GM19397 (cell line): ENCODE measurements around the gene TFF3.

Experiments
- ATAC-seq: cut with Tn5 transposase; IDR thresholded peaks from one replicate; pipeline ENCODE4 v1.9.1; 2021; ENCODE audit warnings: mild to moderate bottlenecking, moderate library complexity; ENCODE audit not compliant: unreplicated experiment

TFF3 gene

DNA sequence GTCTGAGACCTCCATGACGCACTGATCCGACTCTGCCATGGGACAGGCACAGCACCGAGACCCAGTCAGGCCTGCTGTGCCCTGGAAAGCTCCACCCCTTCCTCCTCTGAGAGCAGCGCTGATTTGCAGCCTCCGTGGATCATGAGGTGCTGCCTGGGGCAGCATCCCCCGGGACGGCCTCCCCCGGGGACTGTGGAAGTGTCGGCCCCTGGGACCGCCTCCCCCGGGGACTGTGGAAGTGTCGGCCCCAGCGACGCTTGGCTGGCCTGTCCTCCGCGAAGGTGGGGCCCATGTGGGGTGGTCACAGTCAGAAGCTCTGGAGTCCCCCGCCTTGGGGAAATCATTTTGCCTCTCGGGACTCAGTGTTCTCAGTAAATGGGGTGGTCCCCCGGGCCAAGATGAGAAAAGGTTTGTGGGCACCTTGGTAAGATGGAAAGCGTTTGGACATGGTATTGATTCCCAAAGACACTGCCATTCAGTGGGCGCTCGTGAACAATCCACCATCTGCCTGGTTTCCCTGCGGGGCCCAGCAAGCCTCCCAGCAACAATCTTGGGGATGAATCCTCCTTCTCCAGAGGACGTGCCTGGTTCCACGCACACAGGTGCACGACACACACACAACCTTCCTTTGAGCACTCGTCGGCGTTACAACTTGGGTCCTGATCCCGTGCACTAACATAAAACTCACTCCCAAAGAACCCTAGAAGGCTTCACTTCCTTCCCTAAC lies 32.6 kb upstream of the TFF3 start:
- no peak for ATAC-seq

DNA sequence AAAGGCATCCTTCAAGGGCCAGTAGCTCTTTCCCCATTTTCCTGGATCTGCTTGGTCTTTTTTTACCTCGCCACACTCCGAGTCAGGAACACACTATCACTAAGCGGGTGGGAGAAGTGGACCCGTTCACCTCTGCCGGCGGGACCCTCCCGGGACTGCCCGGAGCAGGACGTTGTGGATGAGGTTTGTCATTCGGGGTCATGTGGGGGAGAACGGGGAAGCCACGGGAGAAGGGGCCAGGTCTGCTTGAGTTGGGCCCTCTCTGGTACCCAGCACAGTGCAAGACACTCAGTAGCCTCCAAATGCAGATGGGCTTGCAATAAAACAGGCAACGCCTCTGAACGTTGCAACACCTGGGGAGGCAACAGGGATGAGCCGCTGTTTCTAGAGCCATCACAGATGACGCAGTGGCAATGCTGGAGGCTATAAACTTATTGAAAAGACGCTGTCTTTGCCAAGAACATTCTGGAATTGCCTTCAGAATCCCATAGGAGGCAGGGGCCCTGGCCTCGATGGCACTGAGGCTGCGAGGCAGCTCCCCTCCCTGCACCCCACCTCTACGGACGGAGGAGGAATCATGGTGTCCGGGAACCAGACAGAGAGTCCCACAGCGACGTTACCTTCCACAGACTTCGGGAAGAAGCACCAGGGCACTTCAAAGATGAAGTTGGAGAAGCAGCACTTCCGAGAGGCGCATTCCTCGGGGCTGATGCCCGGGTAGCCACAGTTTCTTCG lies 31.8 kb upstream of the TFF3 start:
- no peak for ATAC-seq

DNA sequence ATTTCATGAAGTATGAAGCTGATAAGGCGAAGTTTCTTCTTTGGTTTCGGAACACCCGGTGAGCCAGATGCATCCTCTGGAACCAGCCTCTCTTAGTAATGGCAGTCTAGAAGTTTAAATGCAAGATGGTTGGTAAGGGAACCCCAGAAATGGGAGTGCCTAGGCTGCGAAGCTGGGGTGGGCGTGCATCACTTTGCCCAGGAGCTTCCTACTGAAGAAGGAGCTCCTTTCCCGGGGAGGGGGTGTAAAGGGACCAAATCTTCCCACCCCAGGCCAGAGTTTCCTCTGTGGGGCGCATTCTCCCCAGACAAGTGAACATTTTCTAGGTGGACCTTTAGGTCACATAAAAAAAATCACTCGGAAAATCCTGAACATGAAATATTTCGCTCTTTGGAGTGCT lies 31.2 kb upstream of the TFF3 start:
- ATAC-seq = no peak

DNA sequence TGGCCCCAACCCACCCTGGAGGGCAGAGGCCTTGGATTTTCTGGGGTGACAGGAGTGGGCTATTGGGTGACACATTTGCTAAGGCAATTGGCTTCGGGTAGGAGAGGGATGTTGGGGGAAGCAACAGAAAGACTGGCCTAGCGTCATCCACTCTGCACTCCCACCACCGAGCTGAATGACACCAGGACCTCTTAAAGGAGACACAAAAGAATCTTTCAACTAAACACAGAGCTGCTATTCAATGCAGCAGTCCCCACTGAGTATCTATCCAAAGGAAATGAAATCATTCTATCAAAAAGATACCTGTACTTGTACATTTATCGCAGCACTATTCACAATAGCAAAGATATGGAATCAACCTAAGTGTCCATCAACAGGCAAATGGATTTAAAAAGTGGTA lies 29.4 kb upstream of the TFF3 start:
- ATAC-seq = no peak

DNA sequence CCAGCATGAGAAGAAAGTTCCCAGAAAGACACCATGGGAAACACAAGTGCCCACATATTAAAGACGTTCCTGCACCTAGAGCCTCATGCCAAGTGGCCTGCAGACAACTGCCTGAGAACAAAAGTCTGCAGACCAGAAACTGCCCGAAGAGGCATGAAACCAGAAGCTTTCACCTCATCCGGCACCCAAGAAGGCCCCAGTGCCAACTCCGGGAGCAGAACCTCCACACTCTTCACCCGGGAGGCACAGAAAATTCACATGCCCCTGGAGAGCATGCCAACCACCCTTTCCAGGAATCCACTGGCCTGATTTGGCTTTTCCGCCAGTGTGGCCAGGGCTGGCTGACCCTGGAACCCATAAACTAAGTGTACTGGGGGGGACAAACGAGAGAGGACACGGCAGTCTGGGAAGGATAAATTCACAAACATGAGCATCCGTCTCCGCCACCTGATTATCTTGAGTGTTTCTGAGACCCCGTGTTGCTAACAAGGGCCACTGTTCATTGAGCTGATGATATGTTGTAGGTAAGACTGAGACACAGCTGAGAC lies 28.8 kb upstream of the TFF3 start:
- ATAC-seq = no peak

DNA sequence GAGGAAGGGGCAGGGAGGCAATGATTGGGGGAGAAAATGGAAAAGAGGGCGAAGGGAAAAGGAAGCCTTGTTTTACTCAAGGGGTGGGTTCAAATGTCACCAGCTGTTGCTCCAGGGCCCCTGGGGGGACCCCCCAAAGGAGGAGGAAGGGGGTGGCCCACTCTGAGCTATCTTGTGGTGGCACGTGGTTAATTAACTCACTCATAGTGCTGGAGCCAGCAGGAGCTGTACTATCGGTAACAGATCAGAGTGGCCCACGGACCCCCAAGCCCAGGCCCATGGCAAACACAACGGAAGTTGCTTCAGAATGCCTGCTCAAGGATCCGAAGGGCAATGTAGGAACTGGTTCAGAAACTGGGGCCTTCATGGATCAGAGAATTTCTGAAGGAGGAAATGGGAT lies 28.3 kb upstream of the TFF3 start:
- ATAC-seq = no peak

DNA sequence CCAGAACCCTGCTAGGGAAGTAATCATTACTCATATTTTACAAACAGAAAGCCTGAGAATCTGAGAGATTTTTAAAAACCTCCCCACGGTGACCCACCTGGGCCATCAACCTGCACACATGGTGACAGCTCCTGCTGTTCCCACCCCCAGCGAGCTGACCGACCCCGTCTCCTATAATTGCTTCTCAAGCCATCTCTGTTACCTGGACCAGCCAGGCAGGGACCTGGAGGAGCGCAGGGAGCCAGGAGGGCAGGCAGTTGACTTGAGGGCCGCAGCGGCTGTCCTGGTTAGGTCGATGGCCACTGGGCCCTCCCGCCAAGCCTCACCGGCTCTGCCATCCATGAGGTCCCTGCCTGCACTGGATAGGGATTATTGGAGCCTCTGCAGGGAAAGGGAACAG lies 27.9 kb upstream of the TFF3 start:
- ATAC-seq = no peak

DNA sequence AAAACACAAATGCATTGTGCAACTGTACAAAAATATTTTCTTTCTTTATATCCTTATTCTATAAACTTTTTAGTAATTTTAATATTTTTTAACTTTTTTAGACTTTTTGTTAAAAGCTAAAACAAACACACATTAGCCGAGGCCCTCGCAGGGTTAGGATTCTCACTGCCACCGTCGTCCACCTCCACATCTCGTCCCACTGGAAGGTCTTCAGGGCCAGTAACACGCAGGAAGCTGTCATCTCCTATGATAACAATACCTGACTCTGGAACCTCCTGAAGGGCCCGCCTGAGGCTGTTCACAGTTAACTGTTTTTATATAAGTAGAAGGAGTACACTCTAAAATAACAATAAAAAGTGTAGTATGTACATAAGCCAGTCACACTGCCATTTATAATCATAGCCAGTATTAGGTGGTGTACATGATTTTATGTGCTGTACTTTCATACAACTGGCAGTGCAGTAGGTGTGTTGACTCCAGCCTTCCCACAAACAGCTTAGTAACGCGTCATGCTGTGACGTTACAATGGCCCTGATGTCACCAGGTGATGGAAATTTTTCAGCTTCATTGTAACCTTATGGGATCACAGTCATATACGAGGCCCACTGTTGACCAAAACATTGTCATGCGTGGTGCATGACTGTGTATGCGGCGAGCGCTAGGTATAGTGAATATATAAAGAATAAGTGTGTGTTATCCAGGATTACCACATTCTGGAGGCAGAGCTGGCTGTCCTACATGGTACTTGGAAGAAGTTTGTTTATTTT lies 26.8 kb upstream of the TFF3 start:
- ATAC-seq = no peak

DNA sequence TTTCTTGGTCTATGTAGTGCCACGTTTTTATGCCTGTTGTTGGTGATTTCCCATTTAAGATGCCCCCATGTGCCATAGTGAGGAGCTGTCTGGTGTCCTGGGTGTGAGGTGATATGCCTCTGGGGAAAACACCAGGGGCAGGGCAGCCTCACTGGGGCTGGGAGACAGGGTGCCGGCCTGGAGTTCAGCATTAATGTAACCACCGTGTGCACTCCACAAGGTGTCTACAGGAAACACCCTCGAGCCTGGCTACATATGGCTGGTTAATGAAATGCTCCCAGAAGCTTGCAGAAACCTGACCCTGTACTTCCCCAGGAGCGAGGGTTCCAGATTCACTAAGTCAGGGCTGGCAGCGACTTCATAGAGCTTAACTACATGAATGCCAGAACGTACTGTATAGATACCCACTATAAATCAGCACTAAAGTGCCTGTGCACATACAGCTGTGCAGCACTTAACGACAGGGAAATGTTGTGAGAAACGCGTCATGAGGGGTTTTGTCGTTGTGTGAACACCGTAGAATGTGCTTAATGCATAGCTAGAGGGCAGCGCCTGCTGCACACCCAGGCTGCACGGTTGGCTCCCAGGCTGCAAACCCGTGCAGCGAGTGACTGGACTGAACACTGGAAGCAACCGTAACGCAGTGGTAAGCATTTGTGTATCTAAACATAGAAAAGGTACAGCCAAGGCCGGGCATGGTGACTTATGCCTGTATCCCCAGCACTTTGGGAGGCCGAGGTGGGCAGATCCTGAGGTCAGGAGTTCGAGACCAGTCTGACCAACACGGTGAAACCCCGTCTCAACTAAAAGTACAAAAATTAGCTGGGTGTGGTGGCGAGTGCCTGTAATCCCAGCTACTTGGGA lies 25.2 kb upstream of the TFF3 start:
- no peak for ATAC-seq

DNA sequence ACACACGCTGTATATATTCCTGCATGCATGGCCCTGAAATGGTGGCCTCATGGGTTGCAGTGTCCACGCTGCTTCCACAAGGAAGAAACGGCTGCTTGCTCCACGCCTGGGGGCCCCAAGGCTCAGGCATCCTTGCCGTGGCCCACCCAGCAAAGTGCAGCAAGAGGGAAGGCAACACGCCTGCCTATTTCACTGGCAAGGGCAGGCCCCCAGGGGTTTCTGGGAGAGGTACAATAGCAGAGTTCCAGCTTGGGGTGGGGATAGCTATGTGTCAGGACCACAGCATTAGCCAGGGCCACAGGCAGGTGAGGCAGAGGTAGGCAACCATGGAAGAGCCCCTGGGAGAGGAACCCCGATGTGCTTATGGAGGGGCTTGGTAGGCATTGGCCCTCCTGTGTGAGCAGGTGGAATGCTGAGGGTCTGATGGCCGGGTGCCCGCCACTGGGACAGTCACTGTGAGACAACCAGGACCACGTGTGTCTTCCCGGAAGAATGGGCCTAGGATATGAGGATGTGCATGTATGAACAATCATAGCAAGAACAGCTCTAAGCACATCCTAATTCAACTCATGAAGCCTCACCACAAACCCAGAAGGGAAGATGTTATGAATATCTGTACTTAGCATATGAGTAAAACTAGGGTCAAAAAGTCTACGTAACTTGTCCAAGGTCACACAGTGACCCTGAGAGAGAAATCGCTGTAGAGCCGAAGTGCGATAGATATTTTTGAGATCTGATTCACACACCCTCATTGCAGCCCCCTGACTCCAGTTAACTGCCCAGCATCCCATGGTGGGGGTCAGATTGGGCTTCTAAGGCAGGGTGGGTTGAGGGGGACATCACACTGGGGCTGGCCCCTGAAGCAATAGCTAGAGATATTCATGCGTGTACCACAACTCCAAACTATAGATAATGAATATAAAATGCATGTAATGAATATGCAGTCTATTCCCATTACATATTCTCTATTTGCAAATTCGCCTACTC lies 23.8 kb upstream of the TFF3 start:
- no peak for ATAC-seq

DNA sequence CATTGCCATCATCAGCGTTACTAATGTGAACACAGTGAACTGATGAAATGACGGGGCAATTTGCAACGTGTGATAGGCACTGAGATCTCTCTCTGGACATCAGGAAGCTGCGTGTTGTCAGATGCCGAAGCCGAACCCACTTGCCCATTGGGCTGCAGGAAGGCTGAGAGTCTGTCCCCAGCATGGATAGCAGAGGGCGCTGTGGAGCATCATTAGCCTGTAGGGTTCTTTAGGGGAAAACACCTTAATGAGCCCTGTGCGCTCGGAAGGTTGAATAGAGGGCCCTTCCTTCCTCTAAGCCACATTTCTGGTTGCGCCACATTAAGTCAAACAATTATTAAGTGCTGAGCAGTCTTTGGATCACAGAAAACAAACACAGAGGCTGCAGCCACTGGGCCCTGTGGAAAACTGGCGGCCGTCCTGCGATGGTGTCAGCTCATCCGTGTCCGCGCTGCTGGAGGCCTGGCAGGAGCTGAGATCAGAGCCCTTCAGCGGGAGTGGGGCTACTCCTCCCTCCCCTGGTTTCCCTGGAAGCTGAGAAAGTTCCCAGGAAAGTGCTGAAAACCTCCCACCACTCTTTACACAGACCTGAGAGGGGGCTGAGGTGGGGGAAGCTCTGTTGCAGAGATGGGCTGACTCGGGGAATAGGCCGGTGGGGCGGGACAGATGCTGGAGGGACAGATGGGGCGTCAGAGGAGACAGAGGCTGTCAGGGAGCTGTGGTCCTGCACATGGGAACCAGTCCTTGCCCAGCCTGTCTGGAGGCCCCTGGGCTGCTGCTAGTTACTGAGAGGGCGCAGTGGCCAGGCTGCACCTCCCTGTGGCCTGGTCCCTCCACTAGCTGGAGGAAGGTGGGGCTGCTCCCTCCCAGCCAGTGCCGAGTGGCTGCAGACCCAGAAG lies 22.9 kb upstream of the TFF3 start:
- no peak for ATAC-seq

DNA sequence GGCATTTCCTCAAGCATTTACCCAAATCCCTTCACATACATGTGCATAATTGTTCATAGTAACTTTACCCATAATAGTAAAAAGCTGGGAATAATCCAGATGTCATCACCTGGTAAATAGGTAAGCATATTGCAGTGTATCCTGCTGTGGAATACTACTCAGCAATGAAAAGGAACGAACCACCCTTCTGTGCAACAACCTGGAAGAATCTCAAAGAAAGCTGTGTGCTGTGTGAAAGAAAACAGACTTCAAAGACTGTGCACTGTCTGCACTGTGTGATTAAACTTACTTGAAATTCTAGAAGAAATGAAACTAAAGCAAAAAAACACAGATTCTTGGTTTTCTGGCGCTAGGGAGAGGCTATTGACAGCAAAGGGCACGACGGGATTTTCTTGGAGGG lies 22.1 kb upstream of the TFF3 start:
- ATAC-seq = no peak

DNA sequence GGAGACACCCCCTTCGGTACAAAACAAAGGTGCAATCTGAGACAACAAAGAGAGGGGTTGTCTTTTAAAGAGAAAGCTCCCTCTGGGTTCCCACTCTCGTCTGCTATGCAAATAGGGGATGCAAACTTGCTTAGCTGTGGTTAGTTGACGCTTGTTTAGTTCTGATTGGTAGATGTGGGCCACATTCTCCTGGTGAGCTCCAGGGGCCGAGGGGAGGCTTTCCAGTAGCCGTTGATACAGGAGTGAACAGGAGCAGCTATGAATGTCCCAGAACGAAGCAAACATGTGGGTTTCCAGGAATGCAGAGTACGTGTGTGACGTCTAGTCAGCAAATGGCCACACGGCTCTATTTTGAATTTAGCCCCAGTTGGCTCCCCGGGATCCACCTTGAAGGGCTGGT lies 20.8 kb upstream of the TFF3 start:
- no peak for ATAC-seq

DNA sequence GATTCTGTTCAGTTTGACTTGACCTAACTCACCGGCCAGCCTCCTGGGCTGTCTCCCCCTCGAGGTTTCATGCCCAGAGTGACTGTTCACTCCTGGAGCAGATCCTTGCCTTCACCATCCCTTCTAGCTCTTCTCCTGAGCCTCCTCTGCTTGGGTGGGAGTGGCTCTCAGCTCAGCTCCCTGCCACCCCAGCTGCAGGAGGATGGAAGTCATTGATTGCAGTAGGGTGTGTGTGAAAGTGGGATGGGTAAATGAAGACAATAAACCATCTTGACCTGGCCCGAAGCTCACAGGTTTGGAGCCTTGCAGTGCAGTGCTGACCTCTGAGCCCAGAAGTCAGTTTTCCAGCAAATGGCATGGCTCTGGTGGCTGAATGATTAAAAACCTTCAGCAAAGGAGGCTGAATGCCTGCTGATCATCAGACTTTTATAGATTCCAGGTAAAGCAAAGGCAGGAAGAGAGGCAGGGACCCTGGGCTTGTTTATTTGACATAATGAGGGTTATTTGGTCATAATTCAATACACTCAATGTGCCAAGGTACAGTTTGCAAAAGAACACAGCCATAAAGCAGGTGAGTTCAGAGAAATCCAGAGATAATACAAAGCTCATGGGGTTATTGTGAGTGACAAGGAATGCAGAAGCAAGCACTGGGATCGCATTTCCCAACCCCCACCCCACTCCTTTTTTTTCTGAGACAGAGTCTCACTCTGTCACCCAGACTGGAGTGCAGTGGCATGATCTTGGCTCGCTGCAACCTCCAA lies 17.5 kb upstream of the TFF3 start:
- no peak for ATAC-seq

DNA sequence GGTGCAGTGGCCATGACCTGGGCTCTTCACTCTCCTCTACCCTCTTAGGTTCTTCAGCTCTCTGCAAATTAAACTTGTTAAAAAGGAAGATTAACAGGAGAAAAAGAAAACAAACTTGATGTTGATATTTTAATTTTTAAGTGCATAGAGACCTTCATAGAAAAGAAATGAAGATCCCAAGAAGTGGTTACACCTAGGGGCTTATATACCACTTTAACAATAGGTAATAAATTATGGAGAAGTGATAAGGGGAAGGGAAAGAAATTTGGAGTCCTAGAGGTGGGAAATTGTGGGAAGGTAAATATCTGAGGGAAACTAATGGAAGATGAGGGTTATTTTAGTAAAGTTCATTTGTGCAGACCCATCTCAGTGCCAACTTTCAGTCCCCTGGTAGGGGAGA lies 16.5 kb upstream of the TFF3 start:
- ATAC-seq = no peak

DNA sequence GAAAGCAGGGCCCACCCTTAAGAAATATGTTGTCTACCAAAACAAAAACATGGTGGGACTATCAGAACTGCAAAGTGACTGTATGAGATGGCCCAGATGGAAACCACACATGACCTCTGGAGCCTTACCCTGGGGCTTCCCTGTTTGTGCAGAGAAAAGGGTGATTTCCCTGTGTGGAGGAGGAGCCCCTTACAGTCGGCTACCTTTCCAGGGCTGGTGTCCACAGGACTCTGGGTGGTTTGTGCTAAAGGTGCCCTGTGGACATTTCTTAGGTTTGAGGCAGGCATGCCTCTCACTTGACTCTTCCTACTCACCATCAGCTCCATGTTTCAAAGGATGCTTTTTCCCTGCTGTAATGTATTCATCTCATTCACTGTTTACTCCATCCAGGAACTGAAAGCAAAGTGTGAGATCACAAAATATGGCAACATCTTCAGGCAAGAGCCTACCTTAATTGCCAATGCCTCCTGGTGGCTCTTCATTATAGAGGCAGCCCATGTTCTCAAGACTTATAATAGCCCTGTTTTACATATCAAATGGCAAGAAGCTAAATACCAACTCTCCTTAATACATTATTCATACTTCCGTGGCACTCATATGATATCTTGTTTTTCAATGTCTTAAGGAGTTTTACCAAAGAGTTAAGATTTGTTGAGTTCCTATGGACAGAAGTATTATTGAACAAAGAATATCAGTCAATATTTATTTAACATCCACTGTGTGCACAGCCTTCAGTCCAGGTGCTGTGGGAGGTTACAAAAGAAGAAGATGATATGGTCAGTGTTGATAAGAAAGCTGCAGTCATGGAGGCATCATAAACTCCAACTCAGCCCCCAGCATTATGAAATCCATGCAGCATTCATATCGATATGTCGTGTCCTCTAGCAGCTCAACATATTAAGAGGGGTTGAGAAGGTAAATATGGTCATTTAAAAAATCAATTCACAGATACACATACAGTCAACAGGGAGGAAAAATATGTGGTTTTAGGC lies 15.5 kb upstream of the TFF3 start:
- ATAC-seq = no peak

DNA sequence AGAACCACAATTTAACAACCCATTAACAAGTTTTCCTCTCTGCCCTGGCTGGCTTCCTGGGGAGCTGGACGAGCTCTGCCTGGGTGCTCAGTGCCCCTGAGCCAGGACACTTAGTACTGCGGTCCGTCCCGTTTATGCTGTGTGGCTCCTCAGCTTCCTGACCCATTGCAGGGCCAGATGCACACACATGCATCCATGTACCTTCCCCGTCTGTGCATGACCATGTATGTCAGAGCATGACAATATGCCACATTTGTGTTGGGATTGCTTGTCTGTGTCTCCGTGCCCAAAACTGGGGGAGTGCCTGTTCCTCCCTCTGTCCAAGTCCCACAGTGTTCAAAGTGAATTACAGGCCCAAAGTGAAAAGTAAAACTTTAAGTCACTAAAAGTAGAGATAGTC lies 9.7 kb upstream of the TFF3 start:
- ATAC-seq = no peak
